Measurements from ENCODE around the gene POMGNT2.
"Not testable (repeated sequence)": the region's sequence is repeated elsewhere in the genome, so short reads cannot be mapped to it uniquely, and the experiment has no call there.

POMGNT2 gene

GRCh38 chr3:43053291-43053690 lies 52.6 kb downstream of the POMGNT2 start:
- TF ChIP-seq POLR2AphosphoS5 (IDR thresholded peaks at IDR 0.05; ENCODE audit: low read depth), result no peak
- no peak for TF ChIP-seq SPI1 (IDR thresholded peaks at IDR 0.05; ENCODE audit: borderline replicate concordance, low read depth)
- no peak for TF ChIP-seq CTCF (IDR thresholded peaks at IDR 0.05; ENCODE audit: insufficient read depth, low read length)
- no peak for TF ChIP-seq REST (IDR thresholded peaks at IDR 0.05; ENCODE audit: insufficient replicate concordance, low read depth)
- TF ChIP-seq GABPA (IDR thresholded peaks at IDR 0.05; ENCODE audit: low read depth), result no peak
- H3K27me3 ChIP-seq (ENCODE audit: insufficient read depth, poor library complexity, severe bottlenecking), result no peaks in the 10 kb centered on the region
- no peak overlapping the region for H3K4me3 ChIP-seq (replicated peaks; ENCODE audit: insufficient read depth, low read length)
- H3K27ac ChIP-seq (replicated peaks), result no peak overlapping the region
- no peak for DNase-seq (ENCODE audit: low read depth in 1 of 2, low spot score in 1 of 2)

- no peaks in the 10 kb centered on the region for H3K27me3 ChIP-seq (ENCODE audit: insufficient read depth, poor library complexity, severe bottlenecking)
- DNase-seq (ENCODE audit: low read depth in 1 of 2, low spot score in 1 of 2), result no peak
- H3K27ac ChIP-seq (replicated peaks), result no peak overlapping the region
- TF ChIP-seq POLR2AphosphoS5 (IDR thresholded peaks at IDR 0.05; ENCODE audit: low read depth) (no peak), SPI1 (IDR thresholded peaks at IDR 0.05; ENCODE audit: borderline replicate concordance, low read depth) (peak; percentile 22; the same call in 1 of the 2 replicates)
- H3K4me3 ChIP-seq (replicated peaks; ENCODE audit: insufficient read depth, low read length), result no peak overlapping the region
Measured at GRCh38 chr3:43048470-43048869, 57.4 kb downstream of the POMGNT2 start.

GRCh38 chr3:43046583-43046982 lies 59.3 kb downstream of the POMGNT2 start:
- no peak for DNase-seq (ENCODE audit: low read depth in 1 of 2, low spot score in 1 of 2)
- no peaks in the 10 kb centered on the region for H3K27me3 ChIP-seq (ENCODE audit: insufficient read depth, poor library complexity, severe bottlenecking)
- H3K27ac ChIP-seq (replicated peaks), result no peak overlapping the region
- no peak overlapping the region for H3K4me3 ChIP-seq (replicated peaks; ENCODE audit: insufficient read depth, low read length)
- no peak for TF ChIP-seq CTCF (IDR thresholded peaks at IDR 0.05; ENCODE audit: insufficient read depth, low read length)
- TF ChIP-seq SPI1 (IDR thresholded peaks at IDR 0.05; ENCODE audit: borderline replicate concordance, low read depth), result no peak
- no peak for TF ChIP-seq GABPA (IDR thresholded peaks at IDR 0.05; ENCODE audit: low read depth)
- TF ChIP-seq POLR2AphosphoS5 (IDR thresholded peaks at IDR 0.05; ENCODE audit: low read depth), result no peak
- no peak for TF ChIP-seq REST (IDR thresholded peaks at IDR 0.05; ENCODE audit: insufficient replicate concordance, low read depth)

GRCh38 chr3:43045079-43045478 lies 60.8 kb downstream of the POMGNT2 start:
- DNase-seq (ENCODE audit: low read depth in 1 of 2, low spot score in 1 of 2); H3K27me3 ChIP-seq (ENCODE audit: insufficient read depth, poor library complexity, severe bottlenecking); H3K4me3 ChIP-seq (replicated peaks; ENCODE audit: insufficient read depth, low read length); H3K27ac ChIP-seq (replicated peaks): not testable (repeated sequence)

GRCh38 chr3:43043793-43044192 lies 62.1 kb downstream of the POMGNT2 start:
- no peak overlapping the region for H3K27ac ChIP-seq (replicated peaks)
- H3K27me3 ChIP-seq (ENCODE audit: insufficient read depth, poor library complexity, severe bottlenecking), result no peaks in the 10 kb centered on the region
- TF ChIP-seq SPI1 (IDR thresholded peaks at IDR 0.05; ENCODE audit: borderline replicate concordance, low read depth) (no peak), POLR2AphosphoS5 (IDR thresholded peaks at IDR 0.05; ENCODE audit: low read depth) (no peak), REST (IDR thresholded peaks at IDR 0.05; ENCODE audit: insufficient replicate concordance, low read depth) (no peak), CTCF (IDR thresholded peaks at IDR 0.05; ENCODE audit: insufficient read depth, low read length) (no peak), GABPA (IDR thresholded peaks at IDR 0.05; ENCODE audit: low read depth) (no peak)
- H3K4me3 ChIP-seq (replicated peaks; ENCODE audit: insufficient read depth, low read length), result no peak overlapping the region
- no peak for DNase-seq (ENCODE audit: low read depth in 1 of 2, low spot score in 1 of 2)
